Renal pelvis (tissue), 12 donors: Measurements from ENCODE around the gene HCFC1R1. TPM values are rescaled to one million over a fixed set of nuclear protein-coding genes. Genes with fewer than 3 reads are reported as not detected.
"Not testable (repeated sequence)": the region's sequence is repeated elsewhere in the genome, so short reads cannot be mapped to it uniquely, and the experiment has no call there.

Source experiments
- DNase-seq: peaks from one replicate; pipeline ENCODE4 v3.0.0-alpha.2; 2013
- long read RNA-seq, 16 experiments: transcript quantifications; one replicate each; lab custom pipeline, GENCODE V29; 2026
- polyA plus RNA-seq, 3 donors: library from polyadenylated mRNA; unstranded; fragments of 120-200 nt; gene quantifications; one replicate each; pipeline ENCODE4 v1.2.1, GENCODE V29; 2013; ENCODE audit not compliant: insufficient read length in 3 of 3

HCFC1R1 gene, protein sequence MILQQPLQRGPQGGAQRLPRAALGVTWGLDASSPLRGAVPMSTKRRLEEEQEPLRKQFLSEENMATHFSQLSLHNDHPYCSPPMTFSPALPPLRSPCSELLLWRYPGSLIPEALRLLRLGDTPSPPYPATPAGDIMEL
- 10 to 100 TPM; 69.1 to 76.5 (median 71.3) TPM for polyA plus RNA-seq
- long read RNA-seq, donor 1, transcript HCFC1R1-206 (3 exons, 618 nt), result minor isoform, 11 of 77 reads
- long read RNA-seq, donor 1, transcript HCFC1R1-201 (4 exons, 965 nt), result major isoform, 32 of 77 reads
- long read RNA-seq, donor 1, transcript HCFC1R1-208 (2 exons, 1,365 nt), result minor isoform, 8 of 77 reads
- long read RNA-seq, donor 1, partial matches to known transcripts, result 15 of 77 reads
- long read RNA-seq, donor 1, other reads (novel, unspliced or antisense), result 7 of 77 reads
- long read RNA-seq, donor 2, transcript HCFC1R1-201 (4 exons, 965 nt), result major isoform, 55 of 74 reads
- long read RNA-seq, donor 2, transcript HCFC1R1-206 (3 exons, 618 nt), result minor isoform, 11 of 74 reads
- long read RNA-seq, donor 2, partial matches to known transcripts, result 0 of 74 reads
- long read RNA-seq, donor 2, other reads (novel, unspliced or antisense), result 0 of 74 reads
- long read RNA-seq, donor 3, transcript HCFC1R1-201 (4 exons, 965 nt), result major isoform, 31 of 57 reads
- long read RNA-seq, donor 3, transcript HCFC1R1-206 (3 exons, 618 nt), result minor isoform, 14 of 57 reads
- long read RNA-seq, donor 3, transcript HCFC1R1-208 (2 exons, 1,365 nt), result minor isoform, 8 of 57 reads
- long read RNA-seq, donor 3, partial matches to known transcripts, result 0 of 57 reads
- long read RNA-seq, donor 3, other reads (novel, unspliced or antisense), result 0 of 57 reads
- long read RNA-seq, donor 4, transcript HCFC1R1-201 (4 exons, 965 nt), result major isoform, 47 of 98 reads
- long read RNA-seq, donor 4, transcript HCFC1R1-208 (2 exons, 1,365 nt), result minor isoform, 15 of 98 reads
- long read RNA-seq, donor 4, transcript HCFC1R1-206 (3 exons, 618 nt), result minor isoform, 27 of 98 reads
- long read RNA-seq, donor 4, transcript HCFC1R1-202 (3 exons, 765 nt), result minor isoform, 6 of 98 reads
- long read RNA-seq, donor 4, partial matches to known transcripts, result 0 of 98 reads
- long read RNA-seq, donor 4, other reads (novel, unspliced or antisense), result 0 of 98 reads
- long read RNA-seq, donor 5, transcript HCFC1R1-201 (4 exons, 965 nt), result major isoform, 13 of 33 reads
- long read RNA-seq, donor 5, partial matches to known transcripts, result 12 of 33 reads
- long read RNA-seq, donor 5, other reads (novel, unspliced or antisense), result 0 of 33 reads
- long read RNA-seq, donor 6, transcript HCFC1R1-208 (2 exons, 1,365 nt), result minor isoform, 6 of 58 reads
- long read RNA-seq, donor 6, transcript HCFC1R1-206 (3 exons, 618 nt), result minor isoform, 11 of 58 reads
- long read RNA-seq, donor 6, transcript HCFC1R1-201 (4 exons, 965 nt), result major isoform, 35 of 58 reads
- long read RNA-seq, donor 6, partial matches to known transcripts, result 0 of 58 reads
- long read RNA-seq, donor 6, other reads (novel, unspliced or antisense), result 0 of 58 reads
- long read RNA-seq, donor 7, transcript HCFC1R1-201 (4 exons, 965 nt), result major isoform, 35 of 68 reads
- long read RNA-seq, donor 7, transcript HCFC1R1-208 (2 exons, 1,365 nt), result minor isoform, 10 of 68 reads
- long read RNA-seq, donor 7, transcript HCFC1R1-206 (3 exons, 618 nt), result minor isoform, 16 of 68 reads
- long read RNA-seq, donor 7, partial matches to known transcripts, result 0 of 68 reads
- long read RNA-seq, donor 7, other reads (novel, unspliced or antisense), result 0 of 68 reads
- long read RNA-seq, donor 8, transcript HCFC1R1-201 (4 exons, 965 nt), result major isoform, 42 of 55 reads
- long read RNA-seq, donor 8, transcript HCFC1R1-206 (3 exons, 618 nt), result minor isoform, 8 of 55 reads
- long read RNA-seq, donor 8, partial matches to known transcripts, result 0 of 55 reads
- long read RNA-seq, donor 8, other reads (novel, unspliced or antisense), result 0 of 55 reads
- long read RNA-seq, donor 9, transcript HCFC1R1-201 (4 exons, 965 nt), result major isoform, 46 of 77 reads
- long read RNA-seq, donor 9, transcript HCFC1R1-208 (2 exons, 1,365 nt), result minor isoform, 10 of 77 reads
- long read RNA-seq, donor 9, transcript HCFC1R1-206 (3 exons, 618 nt), result minor isoform, 13 of 77 reads
- long read RNA-seq, donor 9, partial matches to known transcripts, result 5 of 77 reads
- long read RNA-seq, donor 9, other reads (novel, unspliced or antisense), result 0 of 77 reads
- long read RNA-seq, donor 10, transcript HCFC1R1-206 (3 exons, 618 nt), result minor isoform, 8 of 35 reads
- long read RNA-seq, donor 10, transcript HCFC1R1-208 (2 exons, 1,365 nt), result minor isoform, 6 of 35 reads
- long read RNA-seq, donor 10, transcript HCFC1R1-201 (4 exons, 965 nt), result major isoform, 12 of 35 reads
- long read RNA-seq, donor 10, transcript HCFC1R1-202 (3 exons, 765 nt), result minor isoform, 5 of 35 reads
- long read RNA-seq, donor 10, partial matches to known transcripts, result 0 of 35 reads
- long read RNA-seq, donor 10, other reads (novel, unspliced or antisense), result 0 of 35 reads
- long read RNA-seq, donor 11, transcript HCFC1R1-206 (3 exons, 618 nt), result minor isoform, 13 of 45 reads
- long read RNA-seq, donor 11, transcript HCFC1R1-201 (4 exons, 965 nt), result major isoform, 22 of 45 reads
- long read RNA-seq, donor 11, partial matches to known transcripts, result 0 of 45 reads
- long read RNA-seq, donor 11, other reads (novel, unspliced or antisense), result 0 of 45 reads
- long read RNA-seq, donor 12, transcript HCFC1R1-206 (3 exons, 618 nt), result minor isoform, 13 of 62 reads
- long read RNA-seq, donor 12, transcript HCFC1R1-205 (5 exons, 495 nt), result minor isoform, 5 of 62 reads
- long read RNA-seq, donor 12, transcript HCFC1R1-201 (4 exons, 965 nt), result major isoform, 35 of 62 reads
- long read RNA-seq, donor 12, partial matches to known transcripts, result 5 of 62 reads
- long read RNA-seq, donor 12, other reads (novel, unspliced or antisense), result 0 of 62 reads
- long read RNA-seq, donor 13, transcript HCFC1R1-201 (4 exons, 965 nt), result major isoform, 19 of 30 reads
- long read RNA-seq, donor 13, transcript HCFC1R1-206 (3 exons, 618 nt), result minor isoform, 5 of 30 reads
- long read RNA-seq, donor 13, transcript HCFC1R1-208 (2 exons, 1,365 nt), result minor isoform, 6 of 30 reads
- long read RNA-seq, donor 13, partial matches to known transcripts, result 0 of 30 reads
- long read RNA-seq, donor 13, other reads (novel, unspliced or antisense), result 0 of 30 reads
- long read RNA-seq, donor 14, result 0 reads
- long read RNA-seq, donor 15, result 0 reads
- long read RNA-seq, donor 16, transcript HCFC1R1-201 (4 exons, 965 nt), result major isoform, 36 of 62 reads
- long read RNA-seq, donor 16, transcript HCFC1R1-206 (3 exons, 618 nt), result minor isoform, 16 of 62 reads
- long read RNA-seq, donor 16, transcript HCFC1R1-208 (2 exons, 1,365 nt), result minor isoform, 6 of 62 reads
- long read RNA-seq, donor 16, partial matches to known transcripts, result 0 of 62 reads
- long read RNA-seq, donor 16, other reads (novel, unspliced or antisense), result 0 of 62 reads

DNA sequence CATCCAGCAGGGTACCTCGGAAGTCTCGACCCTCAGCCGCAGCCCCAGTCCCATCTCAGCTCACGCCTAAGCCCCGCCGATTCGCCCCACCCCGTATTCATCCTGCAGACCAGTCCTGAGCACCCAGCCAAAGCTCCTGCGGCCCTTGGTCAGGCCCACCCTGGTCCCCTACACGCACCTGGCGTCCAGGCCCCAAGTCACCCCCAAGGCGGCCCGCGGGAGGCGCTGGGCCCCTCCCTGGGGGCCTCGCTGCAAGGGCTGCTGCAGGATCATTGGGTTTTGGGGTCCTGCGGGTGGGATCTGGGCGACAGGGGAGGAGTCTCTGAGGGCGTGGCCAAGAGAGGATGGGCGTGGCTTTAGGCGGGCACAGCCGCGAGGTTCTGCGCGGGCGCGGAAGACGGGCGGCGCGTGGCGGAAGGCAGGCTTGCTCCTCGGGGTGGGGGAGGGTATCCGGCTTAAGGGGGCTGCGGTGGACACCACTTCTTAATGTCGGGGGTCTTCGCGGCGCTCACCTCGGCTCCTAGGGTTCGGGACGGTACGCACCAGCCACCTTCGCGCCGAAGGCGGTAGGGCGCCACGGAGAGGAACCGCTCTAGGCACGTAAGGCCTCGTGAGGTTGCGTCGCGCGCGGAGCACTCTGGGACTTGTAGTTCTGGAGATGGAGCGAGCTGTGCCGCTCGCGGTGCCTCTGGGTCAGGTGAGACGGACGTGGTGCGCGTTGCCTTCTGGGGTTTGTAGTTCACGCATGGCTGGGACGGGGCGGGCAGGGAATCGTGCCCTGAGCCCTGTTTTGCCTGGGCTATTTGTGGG, at the start of gene HCFC1R1, which contains the start of gene THOC6:
HCFC1R1 (minus strand) TSS at position 274 of the 810 bp plus-strand sequence; CDS start at position 273, 1 bp downstream.
THOC6 (plus strand) TSS at position 367 of the 810 bp plus-strand sequence; CDS start at position 659, 292 bp downstream.
- peak; percentile 97 for DNase-seq

DNA sequence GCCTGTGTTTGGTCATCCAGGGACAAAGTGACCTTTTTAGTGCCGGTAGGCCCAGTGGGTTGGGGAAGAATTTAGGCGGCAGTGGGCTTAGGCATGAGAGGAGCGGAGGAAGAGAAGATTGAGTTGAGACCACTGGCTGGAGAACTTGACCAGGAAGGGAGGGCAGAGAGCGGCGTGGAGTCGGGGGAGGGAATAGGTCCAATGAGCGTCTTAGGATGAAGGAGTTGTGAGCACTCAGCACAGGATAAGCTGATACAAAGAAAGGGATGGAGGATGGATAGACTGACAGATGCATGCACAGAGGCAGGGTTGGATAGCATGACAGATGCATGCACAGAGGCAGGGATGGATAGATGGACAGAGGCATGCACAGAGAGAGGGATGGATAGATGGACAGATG, 49.7 kb upstream of the HCFC1R1 start:
- no peak for DNase-seq

DNA sequence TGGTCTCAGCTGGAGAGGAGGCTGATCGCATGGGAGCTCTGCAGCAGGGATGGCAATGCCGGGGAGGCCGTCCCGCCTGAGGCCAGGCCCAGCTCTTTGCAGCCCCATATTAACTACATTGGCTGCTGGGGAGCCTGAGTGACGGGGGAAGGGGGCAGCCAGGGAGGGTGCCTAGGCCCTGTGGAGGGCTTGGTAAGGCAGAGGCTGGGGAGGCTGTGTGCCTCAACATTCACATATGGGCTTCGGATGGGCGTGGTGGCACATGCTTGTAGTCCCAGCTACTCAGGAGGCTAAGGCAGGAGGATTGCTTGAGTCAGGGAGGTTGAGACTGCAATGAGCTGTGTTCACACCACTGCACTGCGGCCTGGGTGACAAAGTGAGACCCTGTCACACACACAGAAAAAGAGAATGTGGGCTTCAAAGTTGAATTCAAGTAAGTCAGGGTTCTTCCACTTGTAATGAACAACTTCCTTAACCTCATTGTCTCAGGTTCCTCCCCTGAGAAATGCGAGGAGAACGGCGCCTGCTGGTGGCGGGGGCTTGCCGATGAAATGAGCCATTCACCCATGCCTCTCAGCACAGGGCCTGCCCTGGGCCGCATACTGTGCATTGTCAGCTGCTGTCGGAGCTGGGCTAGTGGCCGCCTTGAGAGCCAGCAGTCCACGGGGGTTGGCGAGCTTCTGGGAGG, 49.0 kb upstream of the HCFC1R1 start:
- not testable (repeated sequence) for DNase-seq

DNA sequence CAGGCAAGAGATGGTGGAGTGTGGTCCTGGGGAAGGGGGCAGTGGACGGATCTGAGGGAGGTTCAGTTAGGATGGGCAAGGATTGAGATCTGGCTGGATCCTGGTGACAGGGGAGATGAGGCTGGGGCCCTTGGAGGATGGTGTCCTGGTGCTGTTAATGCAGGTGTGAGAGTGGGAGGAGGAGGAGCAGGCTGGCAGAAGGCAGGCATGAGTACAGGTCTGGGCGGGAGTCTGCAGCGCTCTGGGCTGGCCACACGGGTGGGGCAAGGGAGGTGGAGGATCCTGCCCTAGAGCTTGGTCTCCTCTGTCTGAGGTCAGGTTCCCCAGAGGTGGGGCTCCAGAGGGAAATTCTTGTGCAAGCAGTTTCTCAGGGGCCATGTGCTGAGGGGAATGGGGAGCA, 48.4 kb upstream of the HCFC1R1 start:
- not testable (repeated sequence) for DNase-seq

DNA sequence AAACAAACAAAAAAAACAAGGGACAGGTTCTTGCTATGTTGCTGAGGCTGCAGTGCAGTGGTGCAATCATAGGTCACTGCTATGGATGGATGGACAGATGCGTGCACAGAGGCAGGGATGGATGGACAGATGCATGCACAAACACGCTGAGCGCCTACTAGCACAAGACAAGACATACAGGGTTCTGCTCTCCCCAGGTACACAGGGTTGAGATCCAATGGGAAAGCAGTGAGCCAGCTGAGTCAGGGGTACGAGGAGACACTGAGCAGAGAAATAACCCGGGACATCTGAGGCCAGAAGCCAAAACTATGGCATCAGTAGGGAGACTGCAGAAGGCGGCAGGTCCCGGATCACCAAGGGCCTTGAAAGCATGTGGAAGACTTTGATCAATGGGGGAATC, 47.9 kb upstream of the HCFC1R1 start:
- DNase-seq, result no peak

DNA sequence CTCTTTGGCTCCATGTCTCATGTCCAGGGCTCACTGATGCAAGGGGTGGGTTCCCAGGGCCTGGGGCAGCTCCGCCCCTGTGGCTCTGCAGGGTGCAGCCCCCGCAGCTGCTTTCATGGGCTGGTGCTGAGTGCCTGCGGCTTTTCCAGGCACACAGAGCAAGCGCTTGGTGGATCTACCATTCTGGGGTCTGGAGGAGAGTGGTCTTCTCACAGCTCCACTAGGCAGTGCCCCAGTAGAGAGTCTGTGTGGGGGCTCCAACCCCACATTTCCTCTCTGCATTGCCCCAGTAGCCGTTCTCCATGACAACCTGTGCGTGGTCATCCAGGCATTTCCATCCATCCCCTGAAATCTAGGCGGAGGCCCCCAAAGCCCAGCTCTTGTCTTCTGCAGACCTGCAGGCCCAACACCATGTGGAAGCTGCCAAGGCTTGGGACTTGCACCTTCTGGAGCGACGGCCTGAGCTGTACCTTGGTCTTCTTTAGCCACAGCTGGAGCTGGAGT, 46.9 kb upstream of the HCFC1R1 start:
- DNase-seq, result no peak

DNA sequence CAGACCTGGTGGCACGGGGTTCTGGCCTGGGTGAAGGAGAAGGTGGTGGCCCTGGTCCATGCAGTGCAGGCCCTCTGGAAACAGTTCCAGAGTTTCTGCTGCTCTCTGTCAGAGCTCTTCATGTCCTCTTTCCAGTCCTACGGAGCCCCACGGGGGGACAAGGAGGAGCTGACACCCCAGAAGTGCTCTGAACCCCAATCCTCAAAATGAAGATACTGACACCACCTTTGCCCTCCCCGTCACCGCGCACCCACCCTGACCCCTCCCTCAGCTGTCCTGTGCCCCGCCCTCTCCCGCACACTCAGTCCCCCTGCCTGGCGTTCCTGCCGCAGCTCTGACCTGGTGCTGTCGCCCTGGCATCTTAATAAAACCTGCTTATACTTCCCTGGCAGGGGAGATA, 45.4 kb upstream of the HCFC1R1 start:
- DNase-seq, result not testable (repeated sequence)

DNA sequence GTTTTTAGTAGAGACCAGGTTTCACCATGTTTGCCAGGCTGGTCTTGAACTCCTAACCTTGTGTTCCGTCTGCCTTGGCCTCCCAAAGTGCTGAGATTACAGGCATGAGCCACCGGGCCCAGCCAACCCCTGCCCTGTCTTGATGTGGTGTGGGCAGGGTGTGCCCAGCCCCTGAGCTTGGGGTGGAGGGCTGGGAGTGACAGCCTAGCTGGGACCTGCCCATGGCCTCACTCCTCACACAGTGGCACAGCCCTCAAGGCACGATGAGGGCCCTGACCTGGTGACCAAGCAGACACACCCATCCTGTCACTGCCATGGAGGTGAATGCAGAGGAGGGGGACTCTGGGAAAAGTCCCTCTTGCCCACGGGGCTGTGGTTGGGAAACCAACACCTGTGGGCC, 44.7 kb upstream of the HCFC1R1 start:
- DNase-seq, result no peak

DNA sequence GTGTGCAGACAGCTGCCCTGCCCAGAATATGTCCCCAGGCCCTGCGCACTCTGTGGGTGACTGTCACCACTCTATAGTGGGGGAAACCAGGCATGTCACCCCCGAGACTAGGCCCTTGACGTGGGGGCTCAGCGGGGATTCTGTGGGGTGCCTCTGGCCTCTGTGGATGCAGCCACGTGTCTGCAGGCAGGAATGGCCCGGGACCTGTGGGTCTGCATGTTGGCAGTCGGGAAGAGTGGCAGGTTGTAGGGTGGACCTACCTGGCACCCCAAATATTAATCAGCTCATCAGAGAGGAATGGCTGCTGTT, 42.7 kb upstream of the HCFC1R1 start:
- no peak for DNase-seq

DNA sequence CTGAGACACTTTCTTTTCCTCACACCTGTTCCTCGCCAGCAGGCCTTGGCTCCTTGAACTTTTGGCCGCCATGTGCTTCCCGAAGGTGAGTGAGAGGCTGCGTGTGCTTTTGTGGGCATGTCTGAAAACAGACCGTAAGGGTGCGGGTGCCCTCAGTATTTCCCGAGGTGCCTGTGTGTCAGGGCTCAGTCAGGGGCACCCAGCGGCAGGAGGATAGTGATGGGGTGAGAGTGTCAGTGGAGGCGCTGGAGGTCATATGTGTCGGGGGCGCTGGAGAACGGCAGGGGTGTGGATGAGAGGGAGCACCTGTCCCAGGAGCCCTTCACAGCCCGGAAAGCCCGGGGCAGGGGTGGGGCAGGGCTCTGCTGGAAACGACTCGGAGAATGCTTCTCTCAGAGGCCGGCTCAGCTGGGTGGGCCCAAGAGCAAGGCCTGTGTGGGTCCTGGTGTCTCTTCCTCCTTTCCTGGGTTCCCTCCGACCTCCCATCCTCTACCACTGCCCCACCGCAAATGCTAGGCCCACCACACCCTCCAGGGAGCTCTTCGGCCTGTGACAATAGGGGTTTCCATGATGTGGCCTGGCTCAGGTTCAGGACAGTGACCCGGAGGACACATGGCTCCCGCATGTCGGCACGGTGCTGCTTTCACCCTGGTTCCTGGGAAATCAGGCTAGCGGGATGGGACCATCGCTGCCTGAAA, 42.1 kb upstream of the HCFC1R1 start:
- DNase-seq, result no peak

DNA sequence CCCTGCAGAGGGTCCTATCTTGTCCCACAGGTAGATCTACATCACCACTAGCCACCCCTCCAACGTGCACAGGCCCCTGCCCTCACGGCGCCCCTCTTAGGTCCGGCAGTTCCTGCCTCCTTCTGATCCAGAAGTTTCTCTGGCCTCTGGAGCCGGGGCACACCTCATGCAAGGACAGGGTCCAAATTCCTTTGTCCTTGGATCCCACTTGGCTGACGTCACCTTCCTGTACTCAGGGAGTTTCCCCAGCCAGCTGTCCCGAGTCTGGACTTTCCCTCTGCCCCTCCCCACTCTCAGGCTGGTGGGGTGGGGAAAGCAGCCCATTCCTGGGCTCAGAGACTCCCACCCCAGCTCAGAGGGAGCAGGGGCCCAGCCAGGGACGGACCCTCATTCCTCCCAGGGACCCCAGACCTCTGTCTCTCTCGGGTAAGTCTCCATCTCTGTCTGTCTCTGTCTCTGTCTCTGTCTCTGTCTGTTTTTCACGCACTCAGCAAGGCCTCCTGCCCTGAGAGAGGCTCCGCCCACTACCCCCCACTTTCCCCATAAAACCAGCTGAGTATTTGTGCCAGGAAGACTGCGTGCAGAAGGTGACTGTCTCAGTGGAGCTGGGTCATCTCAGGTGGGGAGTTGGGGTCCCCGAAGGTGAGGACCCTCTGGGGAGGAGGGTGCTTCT, 41.5 kb upstream of the HCFC1R1 start, which contains the start of gene IL32:
IL32 (plus strand) TSS at position 572 of the 673 bp plus-strand sequence. CDS start 172 bp downstream, outside the sequence.
- peak; percentile 44 for DNase-seq

DNA sequence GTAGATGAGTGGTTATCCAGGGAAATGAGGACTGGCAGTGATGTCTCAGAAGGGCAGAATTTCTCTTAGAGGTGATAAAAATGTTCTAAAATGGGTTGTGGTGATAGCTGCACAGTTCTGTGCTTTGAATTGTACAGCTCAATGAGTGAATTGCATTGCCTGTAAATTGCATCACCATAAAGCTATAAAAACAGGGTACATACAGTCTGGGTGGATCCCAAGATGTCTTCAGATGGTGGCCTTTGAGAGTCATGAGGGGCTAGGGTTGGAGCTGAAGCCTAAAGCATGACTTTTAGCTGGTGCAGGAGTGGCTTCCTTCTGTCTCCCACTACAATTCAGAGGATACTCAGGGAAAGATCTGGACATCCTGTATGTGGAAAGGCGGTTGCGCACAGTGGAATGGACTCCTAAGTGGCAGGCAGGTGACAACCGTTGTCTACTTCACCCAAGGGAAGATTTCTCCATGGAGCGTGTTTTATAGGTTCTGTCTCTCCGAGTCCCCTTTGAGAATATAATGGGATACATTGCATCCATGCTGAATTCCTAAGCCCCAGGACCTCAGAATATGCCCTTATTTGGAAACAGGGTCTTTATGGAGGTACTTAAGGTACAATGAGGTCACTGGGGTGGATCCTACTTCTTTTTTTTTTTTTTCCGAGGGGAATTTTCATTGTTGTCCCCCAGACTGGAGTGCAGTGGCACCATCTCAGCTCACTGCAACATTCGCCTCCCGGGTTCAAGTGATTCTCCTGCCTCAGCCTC, 40.1 kb upstream of the HCFC1R1 start:
- DNase-seq, result no peak

DNA sequence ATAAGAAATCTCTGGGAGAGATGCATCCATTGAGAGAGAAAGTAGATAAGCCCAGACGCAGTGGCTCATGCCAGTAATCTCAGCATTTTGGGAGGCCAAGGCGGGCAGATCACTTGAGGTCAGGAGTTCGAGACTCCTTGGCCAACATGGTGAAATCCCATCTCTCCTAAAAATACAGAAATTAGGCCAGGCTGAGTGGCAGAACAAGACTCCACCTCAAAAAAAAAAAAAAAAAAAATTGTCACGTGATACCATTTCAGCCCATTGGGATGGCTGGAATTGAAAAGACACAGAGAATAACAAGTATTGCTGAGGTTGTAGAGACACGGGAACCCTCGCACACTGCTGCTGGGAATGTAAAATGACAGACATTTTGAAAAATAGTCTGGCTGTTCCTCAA, 38.8 kb upstream of the HCFC1R1 start:
- DNase-seq, result no peak
